Memory B cell (primary cell): ENCODE data around the gene RBMS3.
A peak's percentile ranks its signal among the peaks of the same experiment; 100 is the strongest.

Experiments used
- ATAC-seq: fragments of 150-1000 bp; cut with Tn5 transposase; 2 replicates; pipeline ENCODE4 v1.10.0; 2021; ENCODE audit warnings: low read depth, mild to moderate bottlenecking, moderate library complexity
- DNase-seq, 2 donors: peaks; one replicate each; pipeline ENCODE4 v3.0.0; 2022; ENCODE audit warnings: low spot score in 2 of 2
- H3K27ac Mint-ChIP-seq: one replicate; pipeline ENCODE4 v1.8.0; 2022; ENCODE audit warnings: mild to moderate bottlenecking, moderate library complexity, mixed read lengths
- H3K27me3 Mint-ChIP-seq: one replicate; pipeline ENCODE4 v1.8.0; 2022; ENCODE audit warnings: mixed read lengths
- H3K36me3 Mint-ChIP-seq: one replicate; pipeline ENCODE4 v1.8.0; 2022; ENCODE audit warnings: mild to moderate bottlenecking, mixed read lengths
- H3K4me1 Mint-ChIP-seq: one replicate; pipeline ENCODE4 v1.8.0; 2022; ENCODE audit warnings: mixed read lengths
- H3K4me3 Mint-ChIP-seq: one replicate; pipeline ENCODE4 v1.8.0; 2022; ENCODE audit warnings: mild to moderate bottlenecking, moderate library complexity, mixed read lengths
- H3K9me3 Mint-ChIP-seq: one replicate; pipeline ENCODE4 v1.8.0; 2022; ENCODE audit warnings: mixed read lengths

Gene RBMS3

DNA sequence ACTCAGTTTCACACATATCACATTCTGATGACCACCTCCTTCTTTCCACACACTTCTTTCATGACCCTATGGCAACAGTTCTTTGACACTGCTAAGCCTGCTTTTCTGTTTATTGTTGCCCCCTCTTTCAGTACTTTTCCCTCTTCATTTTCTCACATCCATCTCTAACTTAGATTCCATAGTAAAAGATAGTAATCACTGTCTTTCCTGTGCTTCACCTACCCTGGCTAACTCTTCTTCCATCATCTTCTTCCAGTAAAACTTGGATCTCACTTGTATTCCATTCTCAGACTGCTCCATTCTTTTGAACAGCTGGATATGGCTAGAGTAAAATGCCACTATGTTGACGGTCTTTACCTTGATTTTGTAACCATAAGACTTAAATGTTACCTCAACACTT, 692.9 kb downstream of the RBMS3 start:
- Mint-ChIP-seq H3K4me1 (no peaks in the 10 kb centered on the region), H3K9me3 (peaks cover 5% of the 10 kb centered on the region), H3K36me3 (no peaks in the 10 kb centered on the region), H3K27ac (no peak overlapping the region), H3K27me3 (peaks cover 10% of the 10 kb centered on the region), H3K4me3 (no peak overlapping the region)
- DNase-seq, result no peak
- ATAC-seq, result no peak

DNA sequence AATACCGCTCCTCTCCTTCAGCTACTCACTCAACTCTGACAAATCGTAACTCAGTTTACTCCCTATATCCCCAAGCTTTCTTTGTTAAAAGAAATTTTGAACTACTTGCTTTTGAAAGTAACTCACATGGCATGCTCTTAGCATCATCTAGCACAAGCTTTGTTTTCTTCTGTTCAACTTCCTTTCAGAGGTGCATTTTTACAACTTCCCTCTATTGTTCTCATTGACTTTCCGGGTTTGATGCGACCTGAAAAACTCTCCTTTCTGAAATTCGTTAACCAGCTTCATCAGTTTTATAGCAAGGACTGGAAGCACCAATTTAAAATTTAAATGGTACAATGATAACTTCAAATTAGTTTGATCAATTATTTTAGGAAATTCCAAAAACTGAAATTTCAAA, 696.0 kb downstream of the RBMS3 start:
- H3K36me3 Mint-ChIP-seq, result no peaks in the 10 kb centered on the region
- H3K4me3 Mint-ChIP-seq, result no peak overlapping the region
- DNase-seq (no peak), ATAC-seq (no peak)
- no peaks in the 10 kb centered on the region for H3K4me1 Mint-ChIP-seq
- peaks cover 6% of the 10 kb centered on the region for H3K9me3 Mint-ChIP-seq
- H3K27ac Mint-ChIP-seq, result no peak overlapping the region
- peaks cover 14% of the 10 kb centered on the region for H3K27me3 Mint-ChIP-seq

DNA sequence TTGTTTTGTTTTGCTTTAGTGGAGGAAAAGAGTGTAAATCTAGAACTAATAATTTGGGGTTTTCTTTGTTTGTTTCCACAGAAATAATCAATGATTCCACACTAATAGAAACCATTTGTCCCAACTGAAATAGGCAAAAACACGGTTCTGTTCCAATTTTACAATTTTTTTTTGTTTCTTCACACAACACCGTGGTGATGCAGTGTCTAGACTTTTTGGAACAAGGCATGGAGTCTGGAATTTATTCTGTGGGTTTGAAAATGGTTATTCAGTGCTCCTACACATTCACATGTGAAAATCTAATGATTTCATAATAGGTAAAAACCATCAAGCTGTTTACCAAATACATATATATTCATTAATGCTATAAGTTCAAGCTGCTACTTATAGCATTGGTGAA, 696.5 kb downstream of the RBMS3 start:
- no peak overlapping the region for H3K27ac Mint-ChIP-seq
- no peaks in the 10 kb centered on the region for H3K4me1 Mint-ChIP-seq
- no peak for DNase-seq
- ATAC-seq, result no peak
- H3K4me3 Mint-ChIP-seq, result no peak overlapping the region
- H3K36me3 Mint-ChIP-seq, result peaks cover 1% of the 10 kb centered on the region
- H3K27me3 Mint-ChIP-seq, result peaks cover 18% of the 10 kb centered on the region
- peaks cover 11% of the 10 kb centered on the region for H3K9me3 Mint-ChIP-seq

DNA sequence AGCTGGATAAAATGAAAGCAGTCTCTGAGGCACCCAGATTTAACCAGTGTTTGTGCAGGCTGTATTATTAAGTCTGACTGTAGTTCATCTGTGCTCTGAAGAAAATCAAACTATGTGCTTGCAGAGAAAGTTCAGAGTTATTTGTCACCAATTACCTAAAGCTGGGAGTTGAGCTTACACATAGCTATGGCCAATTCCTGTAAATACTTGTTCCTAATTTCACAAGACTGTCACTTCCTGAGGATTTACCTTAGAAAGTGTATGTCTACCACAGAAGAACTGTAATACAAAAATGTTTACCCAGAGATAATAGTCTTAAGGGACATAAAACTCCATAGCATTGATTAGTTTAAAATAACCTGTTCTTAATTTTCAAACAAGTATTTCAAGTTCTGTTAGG, 697.2 kb downstream of the RBMS3 start:
- DNase-seq (no peak), ATAC-seq (no peak)
- Mint-ChIP-seq H3K9me3 (peaks cover 13% of the 10 kb centered on the region), H3K36me3 (peaks cover 2% of the 10 kb centered on the region), H3K27ac (no peak overlapping the region), H3K4me3 (no peak overlapping the region), H3K4me1 (no peaks in the 10 kb centered on the region), H3K27me3 (peaks cover 21% of the 10 kb centered on the region)

DNA sequence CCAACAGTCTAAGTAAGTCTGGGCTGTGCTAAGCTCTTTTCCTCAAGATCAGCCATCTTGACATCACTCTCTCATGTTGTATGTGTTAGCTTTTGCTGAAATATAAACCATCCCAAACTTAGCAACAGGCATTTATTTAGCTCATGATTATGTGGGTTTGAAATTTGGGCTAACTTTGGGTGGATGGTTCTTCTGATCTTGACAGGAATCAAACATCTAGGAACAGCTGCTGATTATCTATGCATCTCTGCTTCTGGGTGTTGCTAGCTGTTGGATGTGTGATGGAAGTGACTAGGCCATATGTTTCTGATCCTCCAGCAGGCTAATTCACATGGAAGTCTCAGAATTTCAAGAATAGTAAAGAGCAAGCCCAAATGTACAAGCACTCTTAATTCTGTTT, 710.3 kb downstream of the RBMS3 start:
- Mint-ChIP-seq H3K4me1 (no peaks in the 10 kb centered on the region), H3K27ac (no peak overlapping the region), H3K36me3 (no peaks in the 10 kb centered on the region), H3K27me3 (peaks cover 12% of the 10 kb centered on the region), H3K4me3 (no peak overlapping the region), H3K9me3 (peaks cover 2% of the 10 kb centered on the region)
- DNase-seq (no peak), ATAC-seq (no peak)

DNA sequence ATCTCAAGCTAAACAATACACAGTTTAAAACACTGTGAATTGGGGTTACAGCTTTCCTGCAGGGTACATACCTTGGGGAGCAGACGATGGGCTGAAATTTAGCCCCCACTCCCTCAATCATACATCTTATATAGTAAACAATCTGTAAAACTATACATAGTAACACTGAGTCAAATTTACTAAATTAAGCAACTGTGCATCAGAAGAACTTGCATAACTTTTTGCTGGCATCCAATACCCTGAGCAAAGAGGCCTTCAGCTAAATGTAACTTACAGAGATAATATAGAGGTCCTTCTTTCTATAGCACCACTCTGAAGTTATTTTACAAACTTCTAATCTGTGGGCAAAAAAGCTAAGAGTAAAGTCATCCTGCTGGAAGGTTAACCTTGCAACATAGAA, 721.9 kb downstream of the RBMS3 start:
- Mint-ChIP-seq H3K4me1 (no peaks in the 10 kb centered on the region), H3K27me3 (no peaks in the 10 kb centered on the region)

DNA sequence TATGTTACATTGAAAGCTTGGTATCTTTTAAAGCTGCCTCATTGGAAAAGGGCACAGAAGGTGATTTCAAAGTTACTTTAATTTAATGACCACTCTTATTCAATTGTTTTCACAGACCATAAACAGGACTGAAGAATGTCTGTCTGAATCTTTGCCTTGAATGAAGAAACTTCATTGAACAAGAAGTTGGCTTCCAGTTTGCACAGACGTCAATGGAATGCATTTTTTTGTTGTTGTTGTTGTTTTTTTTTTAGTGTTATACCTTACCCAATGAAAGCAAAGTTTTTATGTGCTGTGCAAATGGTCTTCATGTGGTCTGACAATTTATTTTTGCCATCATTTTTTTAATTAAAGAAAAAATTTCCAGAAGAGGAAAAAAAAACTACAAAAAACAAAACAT, 722.9 kb downstream of the RBMS3 start:
- ATAC-seq (no peak), DNase-seq (no peak)
- H3K27me3 Mint-ChIP-seq, result no peaks in the 10 kb centered on the region
- no peaks in the 10 kb centered on the region for H3K36me3 Mint-ChIP-seq
- no peak overlapping the region for H3K4me3 Mint-ChIP-seq
- H3K4me1 Mint-ChIP-seq, result no peaks in the 10 kb centered on the region
- H3K9me3 Mint-ChIP-seq, result no peaks in the 10 kb centered on the region
- H3K27ac Mint-ChIP-seq, result no peak overlapping the region

More for the DNA sequence above, 721.9 kb downstream of the RBMS3 start:
- Mint-ChIP-seq H3K36me3 (no peaks in the 10 kb centered on the region), H3K27ac (no peak overlapping the region), H3K4me3 (no peak overlapping the region), H3K9me3 (no peaks in the 10 kb centered on the region)
- ATAC-seq (no peak), DNase-seq (no peak)

DNA sequence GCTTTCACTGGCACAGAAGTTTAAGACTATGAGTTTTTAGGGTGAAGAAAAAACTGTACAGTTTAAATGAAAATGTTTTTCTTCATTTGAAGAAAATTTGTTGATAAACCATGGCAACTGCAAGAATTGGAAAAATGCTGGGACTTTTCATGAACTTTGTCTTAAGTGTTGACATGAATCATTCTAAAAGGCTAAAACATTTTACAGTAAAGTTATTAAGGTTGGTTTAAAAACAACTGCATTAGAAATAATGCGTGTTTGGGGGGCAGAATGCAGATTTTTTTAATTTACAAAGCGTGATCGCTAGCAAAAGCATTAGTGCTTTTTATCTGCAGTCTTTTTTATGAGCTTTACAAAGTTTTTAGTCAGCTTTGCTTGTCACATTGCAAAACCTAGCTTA, 723.6 kb downstream of the RBMS3 start:
- Mint-ChIP-seq H3K9me3 (no peaks in the 10 kb centered on the region), H3K4me3 (no peak overlapping the region), H3K27ac (no peak overlapping the region), H3K36me3 (no peaks in the 10 kb centered on the region), H3K4me1 (no peaks in the 10 kb centered on the region), H3K27me3 (no peaks in the 10 kb centered on the region)
- ATAC-seq (no peak), DNase-seq (no peak)

DNA sequence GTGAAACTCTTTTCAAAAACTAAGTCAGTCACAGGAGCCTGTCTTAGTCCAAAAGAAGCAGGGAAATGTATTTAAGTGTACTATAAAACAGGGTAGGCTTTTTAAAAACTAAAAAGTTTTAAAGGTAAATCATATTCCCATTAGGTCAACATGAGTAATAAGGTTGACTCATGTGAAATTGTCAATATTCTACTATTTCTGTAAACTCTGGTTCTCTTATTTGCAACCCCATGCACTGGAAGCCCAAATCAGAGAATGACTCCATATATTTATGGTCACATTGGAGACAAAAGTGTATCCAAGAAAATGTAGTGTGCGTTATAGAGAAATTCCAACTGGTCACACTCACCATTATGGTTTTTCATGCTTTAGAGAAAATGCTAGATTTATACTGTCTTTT, 725.2 kb downstream of the RBMS3 start:
- Mint-ChIP-seq H3K4me3 (no peak overlapping the region), H3K9me3 (no peaks in the 10 kb centered on the region), H3K27ac (no peak overlapping the region), H3K27me3 (peaks cover 2% of the 10 kb centered on the region), H3K36me3 (no peaks in the 10 kb centered on the region), H3K4me1 (no peaks in the 10 kb centered on the region)
- ATAC-seq, result no peak
- no peak for DNase-seq

DNA sequence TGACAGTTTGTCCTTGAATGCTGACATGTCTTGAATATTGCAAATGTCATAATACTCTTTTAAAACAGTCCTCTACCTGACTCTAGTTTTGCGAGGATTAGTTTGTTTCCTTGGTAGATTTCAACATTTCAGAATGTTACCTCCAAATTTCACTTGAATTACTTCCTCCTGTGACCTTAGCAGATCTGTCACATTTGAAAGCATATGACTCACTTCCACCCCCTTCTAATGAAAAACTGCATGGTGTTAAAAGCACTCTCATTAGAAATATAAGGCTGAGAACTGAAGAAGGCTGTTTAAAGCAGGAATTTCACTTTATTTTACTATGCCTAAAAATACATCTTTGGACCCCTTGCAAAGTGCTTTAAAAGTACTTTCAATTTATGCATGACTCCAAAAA, 726.8 kb downstream of the RBMS3 start:
- H3K36me3 Mint-ChIP-seq, result no peaks in the 10 kb centered on the region
- no peaks in the 10 kb centered on the region for H3K9me3 Mint-ChIP-seq
- ATAC-seq (no peak), DNase-seq (no peak)
- H3K4me1 Mint-ChIP-seq, result no peaks in the 10 kb centered on the region
- no peak overlapping the region for H3K4me3 Mint-ChIP-seq
- peaks cover 2% of the 10 kb centered on the region for H3K27me3 Mint-ChIP-seq
- H3K27ac Mint-ChIP-seq, result no peak overlapping the region

DNA sequence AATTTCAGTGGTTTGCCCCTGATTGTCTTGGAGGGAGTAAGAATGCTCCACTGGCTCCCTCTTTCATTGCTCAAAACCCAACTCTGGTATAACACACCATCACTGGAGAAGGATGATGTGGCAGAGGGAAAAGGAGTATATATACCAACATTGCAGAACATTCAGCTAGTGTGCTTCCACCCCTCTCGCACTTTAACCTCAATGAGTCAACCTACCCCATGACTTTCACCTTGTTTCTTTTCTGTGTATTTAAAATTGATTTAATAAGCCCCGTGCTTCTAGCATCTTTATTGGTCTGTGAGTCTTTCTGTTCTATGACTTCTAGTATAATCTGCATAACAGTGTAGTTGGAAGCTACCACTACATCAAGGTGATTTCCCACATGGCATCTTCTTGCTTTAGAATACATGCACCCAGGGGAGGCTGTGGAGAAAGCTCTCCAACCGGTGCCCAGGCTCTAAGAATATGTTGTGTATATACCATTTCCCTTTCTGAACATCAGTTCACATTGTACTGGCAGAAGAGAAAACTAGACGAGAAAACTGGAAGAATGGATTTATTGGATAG, 730.4 kb downstream of the RBMS3 start:
- Mint-ChIP-seq H3K4me1 (no peaks in the 10 kb centered on the region), H3K27ac (no peak overlapping the region), H3K27me3 (peaks cover 3% of the 10 kb centered on the region), H3K36me3 (no peaks in the 10 kb centered on the region), H3K9me3 (no peaks in the 10 kb centered on the region), H3K4me3 (no peak overlapping the region)
- ATAC-seq (no peak), DNase-seq (no peak)

DNA sequence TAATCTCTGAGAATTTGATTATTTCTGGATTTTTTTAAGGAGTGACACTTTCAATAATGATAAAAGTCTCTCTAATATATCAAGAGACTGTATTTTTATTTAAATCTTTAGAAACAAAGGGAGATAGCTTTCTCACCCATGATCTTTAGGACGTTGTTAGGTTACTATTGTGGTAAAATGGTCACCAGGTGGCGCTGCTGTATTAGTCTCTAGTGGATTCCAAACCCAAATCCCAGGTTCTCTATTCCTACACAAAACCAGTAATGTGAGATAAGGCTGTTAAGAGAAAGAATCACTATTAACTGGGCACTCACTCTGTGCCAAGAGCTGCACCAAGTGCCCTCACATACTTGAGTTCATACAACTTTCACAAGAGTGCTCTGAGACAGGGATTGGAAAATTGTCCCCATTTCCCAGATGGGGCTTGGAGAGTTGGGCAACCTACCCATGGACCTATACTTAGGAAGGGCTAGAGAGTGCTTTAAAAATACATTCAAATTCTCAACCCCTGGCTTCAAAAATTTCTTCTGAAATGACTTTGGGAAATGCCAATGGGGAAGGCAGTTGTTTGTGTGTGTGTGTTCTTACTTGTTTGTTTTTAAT, 732.2 kb downstream of the RBMS3 start:
- no peak overlapping the region for H3K27ac Mint-ChIP-seq
- H3K4me1 Mint-ChIP-seq, result no peaks in the 10 kb centered on the region
- H3K9me3 Mint-ChIP-seq, result no peaks in the 10 kb centered on the region
- H3K36me3 Mint-ChIP-seq, result no peaks in the 10 kb centered on the region
- no peak overlapping the region for H3K4me3 Mint-ChIP-seq
- peak; percentile 23 for DNase-seq
- peaks cover 6% of the 10 kb centered on the region for H3K27me3 Mint-ChIP-seq
- ATAC-seq, result no peak

DNA sequence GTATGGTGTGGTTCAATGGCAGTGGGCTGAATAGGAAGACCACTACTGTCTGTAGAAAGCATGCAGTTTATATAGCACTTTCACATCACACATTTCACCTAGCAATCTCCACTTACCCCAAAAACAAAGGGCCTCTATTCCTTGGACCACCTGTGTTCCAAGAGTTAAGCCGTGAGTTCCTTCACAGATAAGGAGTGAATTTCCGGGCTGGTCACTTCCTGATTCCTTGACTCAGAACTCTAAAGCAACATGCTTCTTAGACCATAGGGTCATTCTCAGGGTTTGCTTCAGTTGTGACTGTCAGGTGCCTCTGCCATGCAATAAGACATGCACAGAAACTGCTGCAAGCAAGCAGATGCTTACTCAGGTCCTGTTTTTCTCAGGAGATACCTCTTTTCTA, 737.0 kb downstream of the RBMS3 start:
- no peak overlapping the region for H3K4me3 Mint-ChIP-seq
- no peak overlapping the region for H3K27ac Mint-ChIP-seq
- H3K4me1 Mint-ChIP-seq, result no peaks in the 10 kb centered on the region
- H3K36me3 Mint-ChIP-seq, result no peaks in the 10 kb centered on the region
- no peak for ATAC-seq
- H3K27me3 Mint-ChIP-seq, result peaks cover 15% of the 10 kb centered on the region
- H3K9me3 Mint-ChIP-seq, result no peaks in the 10 kb centered on the region
- no peak for DNase-seq

DNA sequence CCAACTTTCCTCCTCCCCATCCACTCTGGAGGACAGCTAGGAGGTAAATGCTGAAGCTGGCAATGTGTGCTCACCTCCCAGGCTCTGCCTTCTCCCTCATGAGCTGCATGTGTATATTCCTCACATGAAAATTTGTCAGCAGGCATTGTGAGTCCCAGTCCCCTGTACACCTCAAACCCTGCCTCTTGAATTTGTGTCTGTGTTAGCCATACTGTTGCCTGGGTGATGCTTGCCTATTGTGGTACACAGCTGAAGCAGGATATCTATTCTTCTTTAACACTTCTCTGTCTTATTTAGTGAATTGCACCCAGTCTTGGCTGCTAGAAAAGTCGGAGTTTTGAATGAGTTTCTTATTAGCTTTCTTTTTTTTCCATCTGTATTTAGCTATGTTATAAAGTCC, 739.5 kb downstream of the RBMS3 start:
- Mint-ChIP-seq H3K4me3 (no peak overlapping the region), H3K27ac (no peak overlapping the region), H3K27me3 (peaks cover 15% of the 10 kb centered on the region), H3K36me3 (no peaks in the 10 kb centered on the region), H3K9me3 (no peaks in the 10 kb centered on the region), H3K4me1 (no peaks in the 10 kb centered on the region)
- no peak for ATAC-seq
- DNase-seq, result no peak

DNA sequence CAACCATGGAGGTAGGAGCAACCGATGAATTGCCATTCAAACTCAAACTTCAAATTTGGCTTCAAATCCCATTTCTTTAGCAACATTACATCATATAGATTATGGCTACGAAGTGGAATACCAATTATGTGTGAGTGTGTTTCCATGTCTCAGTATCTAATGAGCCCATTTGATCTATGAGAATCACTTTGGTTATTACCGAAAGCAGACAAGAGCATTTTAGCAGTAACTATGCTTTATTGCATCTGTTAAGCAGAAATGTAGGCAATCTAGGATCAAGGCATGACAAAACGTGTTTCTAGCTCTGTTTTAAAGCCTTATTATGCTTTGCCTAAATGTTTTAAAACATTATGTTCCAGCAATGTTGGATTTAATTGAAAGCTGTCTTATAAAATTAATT, 743.6 kb downstream of the RBMS3 start:
- Mint-ChIP-seq H3K9me3 (no peaks in the 10 kb centered on the region), H3K4me1 (no peaks in the 10 kb centered on the region), H3K27ac (no peak overlapping the region), H3K36me3 (no peaks in the 10 kb centered on the region), H3K4me3 (no peak overlapping the region), H3K27me3 (peaks cover 12% of the 10 kb centered on the region)
- ATAC-seq (no peak), DNase-seq (no peak)
